Fibroblast of pulmonary artery (primary cell): ENCODE data around the gene ZSWIM8.
"Not testable (repeated sequence)": the region's sequence is repeated elsewhere in the genome, so short reads cannot be mapped to it uniquely, and the experiment has no call there.

Experiments used
- DNase-seq: peaks from one replicate; pipeline ENCODE4 v3.0.0-alpha.2; 2010; ENCODE audit warnings: low read depth
- H3K4me3 ChIP-seq: replicated peaks from 2 replicates; pipeline ENCODE4 v1.5.1; 2011; ENCODE audit warnings: low read depth, mild to moderate bottlenecking, control low read depth, low read length, moderate library complexity
- TF ChIP-seq, protein P1 (sequence below): IDR thresholded peaks from 2 replicates; pipeline ENCODE4 v1.5.1; 2011; ENCODE audit warnings: mild to moderate bottlenecking, control low read depth, low read length, inconsistent platforms; ENCODE audit errors: missing control alignments

ZSWIM8 gene, protein sequence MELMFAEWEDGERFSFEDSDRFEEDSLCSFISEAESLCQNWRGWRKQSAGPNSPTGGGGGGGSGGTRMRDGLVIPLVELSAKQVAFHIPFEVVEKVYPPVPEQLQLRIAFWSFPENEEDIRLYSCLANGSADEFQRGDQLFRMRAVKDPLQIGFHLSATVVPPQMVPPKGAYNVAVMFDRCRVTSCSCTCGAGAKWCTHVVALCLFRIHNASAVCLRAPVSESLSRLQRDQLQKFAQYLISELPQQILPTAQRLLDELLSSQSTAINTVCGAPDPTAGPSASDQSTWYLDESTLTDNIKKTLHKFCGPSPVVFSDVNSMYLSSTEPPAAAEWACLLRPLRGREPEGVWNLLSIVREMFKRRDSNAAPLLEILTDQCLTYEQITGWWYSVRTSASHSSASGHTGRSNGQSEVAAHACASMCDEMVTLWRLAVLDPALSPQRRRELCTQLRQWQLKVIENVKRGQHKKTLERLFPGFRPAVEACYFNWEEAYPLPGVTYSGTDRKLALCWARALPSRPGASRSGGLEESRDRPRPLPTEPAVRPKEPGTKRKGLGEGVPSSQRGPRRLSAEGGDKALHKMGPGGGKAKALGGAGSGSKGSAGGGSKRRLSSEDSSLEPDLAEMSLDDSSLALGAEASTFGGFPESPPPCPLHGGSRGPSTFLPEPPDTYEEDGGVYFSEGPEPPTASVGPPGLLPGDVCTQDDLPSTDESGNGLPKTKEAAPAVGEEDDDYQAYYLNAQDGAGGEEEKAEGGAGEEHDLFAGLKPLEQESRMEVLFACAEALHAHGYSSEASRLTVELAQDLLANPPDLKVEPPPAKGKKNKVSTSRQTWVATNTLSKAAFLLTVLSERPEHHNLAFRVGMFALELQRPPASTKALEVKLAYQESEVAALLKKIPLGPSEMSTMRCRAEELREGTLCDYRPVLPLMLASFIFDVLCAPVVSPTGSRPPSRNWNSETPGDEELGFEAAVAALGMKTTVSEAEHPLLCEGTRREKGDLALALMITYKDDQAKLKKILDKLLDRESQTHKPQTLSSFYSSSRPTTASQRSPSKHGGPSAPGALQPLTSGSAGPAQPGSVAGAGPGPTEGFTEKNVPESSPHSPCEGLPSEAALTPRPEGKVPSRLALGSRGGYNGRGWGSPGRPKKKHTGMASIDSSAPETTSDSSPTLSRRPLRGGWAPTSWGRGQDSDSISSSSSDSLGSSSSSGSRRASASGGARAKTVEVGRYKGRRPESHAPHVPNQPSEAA (N-terminal part only)

DNA sequence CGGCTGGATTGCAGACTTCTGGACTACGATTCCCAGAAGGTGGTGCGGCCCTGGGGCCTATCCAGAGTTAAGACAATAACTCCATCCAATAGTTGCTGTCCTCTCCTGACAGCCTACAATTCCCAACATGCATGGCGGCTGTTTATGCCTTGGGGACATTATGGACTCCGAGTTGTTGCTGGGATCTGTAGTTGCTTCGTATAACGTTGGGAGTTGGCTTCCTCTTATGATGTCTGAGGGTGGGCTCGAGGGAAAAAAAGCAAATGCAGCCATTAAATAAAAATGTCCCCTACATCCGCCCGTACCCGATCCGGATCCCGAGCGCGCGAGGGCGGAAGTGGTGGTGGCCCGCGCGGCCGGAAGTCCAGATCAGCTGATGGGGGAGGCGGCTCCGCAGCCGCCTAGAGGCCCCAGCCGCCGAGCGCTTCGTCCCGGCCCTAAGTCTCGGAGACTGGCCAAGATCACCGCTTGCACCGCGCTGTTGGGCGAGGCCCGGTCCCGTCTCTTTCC lies at the start of gene ZSWIM8:
ZSWIM8 (plus strand) TSS at position 396 of the 510 bp plus-strand sequence. CDS start 273 bp downstream, outside the sequence.
- DNase-seq: peak; percentile 97
- TF ChIP-seq, protein P1, sequence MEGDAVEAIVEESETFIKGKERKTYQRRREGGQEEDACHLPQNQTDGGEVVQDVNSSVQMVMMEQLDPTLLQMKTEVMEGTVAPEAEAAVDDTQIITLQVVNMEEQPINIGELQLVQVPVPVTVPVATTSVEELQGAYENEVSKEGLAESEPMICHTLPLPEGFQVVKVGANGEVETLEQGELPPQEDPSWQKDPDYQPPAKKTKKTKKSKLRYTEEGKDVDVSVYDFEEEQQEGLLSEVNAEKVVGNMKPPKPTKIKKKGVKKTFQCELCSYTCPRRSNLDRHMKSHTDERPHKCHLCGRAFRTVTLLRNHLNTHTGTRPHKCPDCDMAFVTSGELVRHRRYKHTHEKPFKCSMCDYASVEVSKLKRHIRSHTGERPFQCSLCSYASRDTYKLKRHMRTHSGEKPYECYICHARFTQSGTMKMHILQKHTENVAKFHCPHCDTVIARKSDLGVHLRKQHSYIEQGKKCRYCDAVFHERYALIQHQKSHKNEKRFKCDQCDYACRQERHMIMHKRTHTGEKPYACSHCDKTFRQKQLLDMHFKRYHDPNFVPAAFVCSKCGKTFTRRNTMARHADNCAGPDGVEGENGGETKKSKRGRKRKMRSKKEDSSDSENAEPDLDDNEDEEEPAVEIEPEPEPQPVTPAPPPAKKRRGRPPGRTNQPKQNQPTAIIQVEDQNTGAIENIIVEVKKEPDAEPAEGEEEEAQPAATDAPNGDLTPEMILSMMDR: no peak
- peak within 1 kb of the TSS; percentile 93 for H3K4me3 ChIP-seq

DNA sequence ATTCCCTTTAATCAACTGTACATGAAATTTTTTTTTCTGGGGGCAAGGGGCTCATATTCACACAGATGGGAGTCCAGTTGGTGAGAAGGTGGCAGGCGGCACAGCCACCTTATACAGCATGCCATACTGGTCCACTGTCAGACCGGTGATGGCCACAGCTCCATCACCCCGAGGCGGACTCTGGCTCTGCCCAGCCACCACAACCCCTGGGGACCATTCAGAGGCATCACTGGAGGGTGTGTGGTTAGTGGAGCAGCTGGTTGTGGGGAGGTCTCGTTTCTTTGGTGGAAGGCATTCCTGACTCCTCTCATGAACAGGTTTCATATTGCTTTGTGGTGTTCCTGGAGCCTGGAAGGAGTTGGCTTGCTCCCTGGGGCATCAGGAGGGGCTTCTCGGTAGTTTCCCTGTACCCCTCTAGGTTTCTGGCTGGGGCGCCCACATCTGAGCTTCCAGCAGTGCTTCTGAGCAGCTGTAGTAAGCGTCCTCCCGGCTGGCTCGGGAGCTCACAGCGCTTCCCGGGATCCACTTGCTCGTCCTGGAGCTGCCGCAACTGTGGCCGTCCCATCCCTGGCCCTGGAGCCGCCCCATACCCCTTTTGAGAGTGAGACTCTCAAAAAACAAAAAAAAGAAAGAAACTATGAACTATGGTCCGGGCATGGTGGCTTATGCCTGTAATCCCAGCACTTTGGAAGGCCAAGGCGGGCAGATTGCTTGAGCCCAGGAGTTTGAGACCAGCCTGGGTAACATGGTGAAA lies 44.7 kb upstream of the ZSWIM8 start:
- H3K4me3 ChIP-seq, DNase-seq: not testable (repeated sequence)

DNA sequence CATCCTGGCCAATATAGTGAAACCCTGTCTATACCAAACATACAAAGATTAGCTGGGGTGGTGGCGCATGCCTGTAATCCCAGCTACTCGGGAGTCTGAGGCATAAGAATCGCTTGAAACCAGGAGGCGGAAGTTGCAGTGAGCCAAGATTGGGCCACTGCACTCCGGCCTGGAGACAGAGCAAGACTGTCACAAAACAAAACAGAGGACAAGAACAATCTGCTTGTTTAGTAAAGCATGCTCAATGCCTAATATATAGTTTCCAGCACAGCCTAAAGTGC lies 43.0 kb upstream of the ZSWIM8 start:
- TF ChIP-seq, protein P1: no peak

DNA sequence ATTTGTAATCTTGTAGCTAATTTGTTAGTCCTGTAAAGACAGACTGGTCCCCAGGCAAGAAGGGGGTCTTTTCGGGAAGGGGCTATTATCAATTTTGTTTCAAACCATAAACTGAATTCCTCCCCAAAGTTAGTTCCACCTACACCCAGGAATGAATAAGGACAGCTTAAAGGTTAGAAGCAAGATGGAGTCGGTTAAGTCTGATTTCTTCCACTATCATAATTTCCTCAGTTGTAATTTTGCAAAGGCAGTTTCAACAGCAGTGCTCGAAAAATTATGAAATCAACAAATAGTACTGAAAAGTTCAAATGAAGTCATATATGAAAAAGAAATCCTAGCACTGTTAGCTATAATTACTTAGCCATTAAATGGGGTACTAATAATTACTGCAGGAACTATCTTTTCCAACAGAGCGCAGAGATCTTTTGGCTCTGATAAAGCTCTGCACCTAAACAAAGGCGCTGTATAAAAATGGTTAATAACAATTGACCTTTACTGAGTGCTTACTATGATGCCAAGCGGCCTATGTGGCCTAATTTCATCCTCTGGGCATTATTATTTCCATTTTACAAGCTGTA lies 42.0 kb upstream of the ZSWIM8 start:
- H3K4me3 ChIP-seq: peak overlapping the region; percentile 99
- TF ChIP-seq, protein P1: no peak
- DNase-seq: no peak

More for the DNA sequence above, 43.0 kb upstream of the ZSWIM8 start:
- no peak overlapping the region for H3K4me3 ChIP-seq
- no peak for DNase-seq

DNA sequence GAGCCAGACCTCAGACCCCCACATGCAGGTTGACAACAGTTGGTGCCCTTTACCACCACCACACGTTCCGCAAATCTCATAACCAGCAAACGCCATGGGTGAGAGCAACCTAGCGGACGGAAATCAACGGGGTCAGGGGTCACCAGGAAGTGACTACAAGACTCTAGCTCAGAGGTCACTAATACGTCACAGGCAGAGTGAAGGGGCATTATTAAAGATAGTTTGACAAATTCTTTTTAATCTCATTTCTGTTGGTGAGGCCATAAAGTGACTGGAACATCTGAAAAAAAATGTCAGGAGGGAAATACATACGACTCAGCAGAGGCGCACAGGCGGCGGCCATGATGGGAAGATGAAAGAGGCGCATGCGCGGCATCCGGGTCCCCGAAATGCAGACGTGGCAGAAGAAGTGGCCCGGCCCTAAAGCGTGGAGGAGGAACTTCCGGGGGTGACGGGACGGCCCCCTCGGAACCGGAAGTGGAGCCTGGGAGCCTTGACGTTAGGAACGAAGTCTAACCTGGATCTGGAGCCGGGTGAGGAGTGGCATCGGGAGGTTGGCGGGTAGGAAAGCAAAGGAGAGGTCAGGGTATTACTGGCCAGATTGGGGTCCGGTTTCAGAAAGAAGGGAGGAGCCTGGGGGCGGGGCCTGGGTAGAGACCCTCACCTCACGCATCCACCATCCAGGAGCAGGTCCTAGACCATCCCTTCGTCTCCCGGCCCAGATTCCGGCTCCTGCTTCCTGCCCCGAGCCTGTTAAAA lies 41.3 kb upstream of the ZSWIM8 start, which contains the start of gene SEC24C:
SEC24C (plus strand) TSS at position 468 of the 759 bp plus-strand sequence. CDS start 2,461 bp downstream, outside the sequence.
- DNase-seq: peak; percentile 96
- TF ChIP-seq, protein P1: no peak
- peak within 1 kb of the TSS; percentile 99 for H3K4me3 ChIP-seq

DNA sequence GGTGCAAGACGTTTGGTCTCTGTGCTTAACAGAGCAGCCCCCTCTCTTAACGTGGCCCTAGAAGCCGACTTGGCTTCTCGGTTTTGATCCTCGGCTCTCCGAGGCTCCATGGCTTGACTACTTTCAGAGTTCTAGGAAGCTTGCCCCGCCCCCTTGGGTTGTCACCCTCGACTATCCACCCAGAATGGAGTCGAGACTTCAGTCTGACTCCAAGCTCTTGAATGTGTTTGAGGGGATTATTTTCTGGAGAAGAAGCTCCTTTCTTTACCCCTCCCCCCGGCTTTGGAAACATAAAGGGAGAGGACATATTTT lies 40.8 kb upstream of the ZSWIM8 start:
- peak overlapping the region; percentile 99 for H3K4me3 ChIP-seq
- peak; percentile 61 for DNase-seq
- TF ChIP-seq, protein P1: no peak
